ENCODE data around the gene TMPRSS4. TPM values are rescaled to one million over a fixed set of nuclear protein-coding genes. Genes with fewer than 3 reads are reported as not detected.

TMPRSS4 gene
- total RNA-seq, 1 donor from 2014 or later: 7.9 TPM

- intact Hi-C loops (cut with DNase I): no loop called here
- Histone ChIP-seq H3K9me3 (peaks cover 10% of the 10 kb centered on the region), H3K36me3 (no peaks in the 10 kb centered on the region), H3K27ac (no peak overlapping the region), H3K4me1 (no peaks in the 10 kb centered on the region), H3K4me3 (no peak overlapping the region), H3K27me3 (ENCODE audit: low read depth) (no peaks in the 10 kb centered on the region)
- ATAC-seq: no peak
- TF ChIP-seq CTCF (IDR thresholded peaks at IDR 0.05): no peak
- DNase-seq: no peak
Measured at GRCh38 chr11:118091690-118092089, 14.8 kb downstream of the TMPRSS4 start.

DNA sequence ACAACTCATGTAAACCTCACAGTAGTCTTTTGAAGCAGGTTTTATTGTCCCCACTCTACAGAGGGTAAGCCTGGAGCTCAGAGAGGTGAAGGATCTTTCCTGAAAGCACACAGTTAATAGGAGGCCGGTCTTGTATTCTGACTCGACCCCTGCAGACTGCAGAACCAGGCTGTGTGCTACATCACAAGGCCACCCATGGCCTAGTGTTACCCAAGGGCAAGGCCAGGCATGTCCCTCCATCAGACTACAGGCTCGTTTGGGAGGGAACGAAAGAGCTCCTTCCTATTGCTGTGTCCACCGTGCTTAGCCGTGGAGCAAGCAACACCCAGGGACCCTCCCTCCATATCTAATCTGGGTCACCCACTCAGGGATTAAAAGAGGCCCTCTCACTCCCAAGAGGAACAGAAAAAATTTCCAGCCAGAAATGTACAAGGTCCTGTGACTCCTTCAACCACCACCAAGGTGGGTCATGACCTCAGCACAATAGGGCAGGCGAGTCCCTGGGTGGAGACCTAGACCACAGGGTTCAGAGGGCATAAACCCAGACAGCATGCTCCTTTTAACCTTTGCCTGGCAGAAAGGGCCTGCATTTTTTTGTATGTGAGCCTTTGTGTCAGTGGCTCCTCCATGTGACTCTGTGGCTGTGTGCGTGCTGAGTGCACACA, 16.2 kb downstream of the TMPRSS4 start:
- H3K36me3 ChIP-seq: no peaks in the 10 kb centered on the region
- ATAC-seq (no peak), DNase-seq (no peak)
- H3K9me3 ChIP-seq: no peaks in the 10 kb centered on the region
- no peak overlapping the region for H3K27ac ChIP-seq
- intact Hi-C loops (cut with DNase I): no loop called here
- no peak overlapping the region for H3K4me3 ChIP-seq
- no peak for TF ChIP-seq CTCF (IDR thresholded peaks at IDR 0.05)
- no peaks in the 10 kb centered on the region for H3K4me1 ChIP-seq
- H3K27me3 ChIP-seq (ENCODE audit: low read depth): no peaks in the 10 kb centered on the region

GRCh38 chr11:118095493-118095892, 18.6 kb downstream of the TMPRSS4 start:
- no peaks in the 10 kb centered on the region for H3K36me3 ChIP-seq
- no peak overlapping the region for H3K4me3 ChIP-seq
- no peak overlapping the region for H3K27ac ChIP-seq
- intact Hi-C loops (cut with DNase I): no loop called here
- H3K27me3 ChIP-seq (ENCODE audit: low read depth): no peaks in the 10 kb centered on the region
- no peaks in the 10 kb centered on the region for H3K9me3 ChIP-seq
- no peak for TF ChIP-seq CTCF (IDR thresholded peaks at IDR 0.05)
- DNase-seq (no peak), ATAC-seq (no peak)
- H3K4me1 ChIP-seq: no peaks in the 10 kb centered on the region

GRCh38 chr11:118095967-118096367, 19.1 kb downstream of the TMPRSS4 start:
- Histone ChIP-seq H3K36me3 (no peaks in the 10 kb centered on the region), H3K27ac (no peak overlapping the region), H3K4me1 (no peaks in the 10 kb centered on the region), H3K27me3 (ENCODE audit: low read depth) (no peaks in the 10 kb centered on the region), H3K9me3 (no peaks in the 10 kb centered on the region), H3K4me3 (no peak overlapping the region)
- DNase-seq (no peak), ATAC-seq (no peak)
- intact Hi-C loops (cut with DNase I): no loop called here
- TF ChIP-seq CTCF (IDR thresholded peaks at IDR 0.05): no peak

DNA sequence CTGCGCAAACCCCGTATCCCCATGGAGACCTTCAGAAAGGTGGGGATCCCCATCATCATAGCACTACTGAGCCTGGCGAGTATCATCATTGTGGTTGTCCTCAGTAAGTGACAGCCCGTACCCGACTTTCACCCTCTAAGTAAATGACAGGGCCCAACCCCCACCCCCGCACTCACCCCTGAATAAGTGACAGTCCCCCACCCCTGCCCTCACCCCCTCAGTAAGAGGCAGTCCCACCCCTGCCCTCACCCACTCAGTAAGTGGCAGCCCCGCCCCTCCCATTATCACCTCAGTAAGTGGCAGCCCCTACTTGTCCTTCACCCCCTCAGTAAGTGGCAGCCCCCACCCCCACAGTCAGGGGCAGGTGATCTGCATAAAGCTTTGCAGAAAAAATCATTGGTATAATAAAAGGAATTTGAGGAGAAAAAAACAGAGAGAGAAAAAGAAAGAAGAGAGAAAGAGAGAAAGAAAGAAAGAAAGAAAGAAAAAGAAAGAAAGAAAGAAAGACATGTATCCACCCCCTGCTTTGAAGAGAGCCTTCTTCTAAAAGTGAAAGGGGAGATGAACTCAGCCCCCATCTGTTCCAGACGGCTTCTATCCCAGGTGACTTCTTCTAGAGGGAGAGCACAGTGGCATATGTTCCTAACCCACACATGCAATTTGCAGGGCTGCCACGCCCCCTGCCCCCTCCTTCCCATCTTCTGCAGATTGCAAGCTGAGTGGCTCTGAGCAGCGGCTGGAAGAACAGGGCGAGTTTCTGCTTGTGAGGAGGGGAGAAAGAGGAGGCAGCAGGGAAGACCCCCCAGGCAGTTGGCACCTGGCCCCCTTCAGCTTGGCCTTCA, 22.3 kb downstream of the TMPRSS4 start:
- DNase-seq: no peak
- Histone ChIP-seq H3K4me1 (no peaks in the 10 kb centered on the region), H3K9me3 (no peaks in the 10 kb centered on the region), H3K27me3 (ENCODE audit: low read depth) (no peaks in the 10 kb centered on the region), H3K27ac (no peak overlapping the region), H3K36me3 (no peaks in the 10 kb centered on the region), H3K4me3 (no peak overlapping the region)
- ATAC-seq: no peak
- TF ChIP-seq CTCF (IDR thresholded peaks at IDR 0.05): no peak
- intact Hi-C loops (cut with DNase I): no loop called here
